IPS-18c (cell line): ENCODE data around the gene RPAP3.

Experiments
- H3K4me3 ChIP-seq: 2 replicates; pipeline ENCODE4 v1.7.0; 2013; ENCODE audit warnings: low read depth, mild to moderate bottlenecking, low read length, moderate library complexity; ENCODE audit not compliant: insufficient read depth
- H3K9me3 ChIP-seq: one replicate; pipeline ENCODE4 v1.6.1; 2013; ENCODE audit warnings: mild to moderate bottlenecking, low read length, moderate library complexity; ENCODE audit not compliant: control insufficient read depth, insufficient read depth

Gene RPAP3

GRCh38 chr12:47731723-47732122 lies 25.9 kb upstream of the RPAP3 start:
- Histone ChIP-seq H3K4me3 (no peak overlapping the region), H3K9me3 (no peaks in the 10 kb centered on the region)

DNA sequence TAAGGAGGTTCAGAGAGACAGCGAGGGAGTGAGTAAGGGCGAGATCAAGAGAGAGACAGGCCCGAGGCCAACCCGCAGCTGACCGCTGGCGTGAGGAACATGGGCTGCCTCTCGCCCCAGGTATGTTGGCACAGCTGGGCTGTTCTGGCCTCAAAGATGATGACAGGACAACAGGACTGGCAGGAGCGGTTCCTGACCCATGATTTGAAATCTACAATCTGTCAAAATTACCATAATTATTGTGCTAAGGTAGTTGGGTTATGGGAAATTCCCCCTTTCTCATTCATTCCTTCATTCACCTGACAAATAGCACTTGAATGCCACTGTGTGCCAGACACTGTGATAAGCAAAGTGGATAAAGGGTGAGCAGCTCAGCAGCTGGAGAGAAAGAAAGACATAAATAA lies 24.5 kb upstream of the RPAP3 start:
- Histone ChIP-seq H3K9me3 (no peaks in the 10 kb centered on the region), H3K4me3 (no peak overlapping the region)

DNA sequence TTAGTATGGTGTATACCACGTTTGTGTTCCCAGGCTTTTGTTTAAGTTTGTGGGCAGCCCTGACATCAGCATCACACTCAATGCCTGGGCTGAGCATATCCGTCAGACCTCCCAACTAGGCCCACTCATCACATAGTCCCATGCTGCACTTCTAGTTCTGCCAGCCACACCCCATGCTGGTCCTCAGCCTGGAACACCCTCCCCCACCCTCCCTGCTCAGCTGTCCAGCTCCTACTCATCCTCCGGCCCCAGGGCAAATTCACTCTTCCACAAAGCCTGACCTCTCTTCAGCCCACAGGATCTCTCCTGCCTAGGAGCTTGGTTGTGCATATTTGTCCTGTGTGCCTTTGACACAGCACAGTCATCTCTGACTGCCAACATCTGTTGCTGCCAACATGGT lies 23.4 kb upstream of the RPAP3 start:
- no peak overlapping the region for H3K4me3 ChIP-seq
- H3K9me3 ChIP-seq, result no peaks in the 10 kb centered on the region

DNA sequence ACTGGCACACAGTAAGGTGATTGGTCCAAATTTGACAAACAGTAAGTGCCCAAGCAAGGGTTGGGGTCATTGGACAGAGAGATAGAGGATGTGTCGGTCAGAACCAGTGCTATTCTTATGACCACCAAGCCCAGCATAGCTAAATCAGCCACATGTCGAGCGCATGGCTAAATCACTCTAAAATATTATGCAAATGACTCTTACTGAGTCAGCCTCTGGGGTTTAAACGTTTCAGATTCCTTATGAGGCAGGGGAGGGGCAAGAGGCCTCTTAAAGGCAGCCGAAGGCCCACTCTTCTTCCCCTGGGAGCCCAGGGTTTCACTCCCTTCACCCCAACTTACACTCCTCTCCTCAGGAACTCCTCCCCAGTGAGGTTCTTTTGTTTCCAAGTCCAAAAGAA lies 20.1 kb upstream of the RPAP3 start:
- H3K4me3 ChIP-seq, result no peak overlapping the region
- no peaks in the 10 kb centered on the region for H3K9me3 ChIP-seq

- H3K9me3 ChIP-seq, result no peaks in the 10 kb centered on the region
These were observed 19.4 kb upstream of the RPAP3 start, which contains the start of gene ENDOU for GRCh38 chr12:47725091-47725772. Gene ENDOU, minus strand, starts transcription at chr12:47725490. Its CDS starts 77 bp downstream, at chr12:47725413.

GRCh38 chr12:47722941-47723631 lies 17.3 kb upstream of the RPAP3 start:
- Histone ChIP-seq H3K9me3 (no peaks in the 10 kb centered on the region), H3K4me3 (no peak overlapping the region)

More at GRCh38 chr12:47725091-47725772, 19.4 kb upstream of the RPAP3 start, which contains the start of gene ENDOU:
- no peak within 1 kb of the TSS for H3K4me3 ChIP-seq

DNA sequence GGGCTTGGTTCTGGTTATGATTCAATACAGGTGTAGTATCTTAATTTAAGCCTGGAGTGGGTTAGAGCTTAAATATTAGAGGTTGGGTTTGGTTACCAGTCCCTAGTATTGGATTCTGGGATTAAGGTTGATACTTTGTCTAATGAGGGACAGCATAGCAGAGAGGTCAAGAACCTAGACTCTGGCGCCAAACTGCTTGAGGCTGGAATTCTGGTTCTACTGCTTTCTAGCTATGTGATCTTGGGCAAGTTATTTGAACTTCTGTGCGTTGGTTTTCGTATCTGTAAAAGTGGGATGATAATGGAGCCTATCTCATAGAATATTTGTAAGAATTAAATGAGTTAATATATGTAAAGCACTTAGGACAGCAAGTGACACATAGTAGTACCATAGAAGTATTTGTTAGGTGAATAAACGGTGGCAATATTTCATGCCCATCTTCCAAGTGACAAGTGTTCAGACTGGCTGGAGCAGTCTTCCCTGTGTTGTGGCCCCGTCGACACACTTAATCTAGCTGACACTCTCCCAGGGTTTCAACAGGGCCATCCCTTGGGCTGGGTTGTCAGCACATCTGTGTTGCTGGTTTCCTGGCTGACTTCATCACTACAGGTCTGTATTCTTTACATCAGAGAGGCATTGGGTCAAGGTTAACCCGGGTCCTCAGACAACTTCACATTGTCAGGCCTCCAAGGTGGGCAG lies 16.5 kb upstream of the RPAP3 start:
- no peaks in the 10 kb centered on the region for H3K9me3 ChIP-seq
- no peak overlapping the region for H3K4me3 ChIP-seq

DNA sequence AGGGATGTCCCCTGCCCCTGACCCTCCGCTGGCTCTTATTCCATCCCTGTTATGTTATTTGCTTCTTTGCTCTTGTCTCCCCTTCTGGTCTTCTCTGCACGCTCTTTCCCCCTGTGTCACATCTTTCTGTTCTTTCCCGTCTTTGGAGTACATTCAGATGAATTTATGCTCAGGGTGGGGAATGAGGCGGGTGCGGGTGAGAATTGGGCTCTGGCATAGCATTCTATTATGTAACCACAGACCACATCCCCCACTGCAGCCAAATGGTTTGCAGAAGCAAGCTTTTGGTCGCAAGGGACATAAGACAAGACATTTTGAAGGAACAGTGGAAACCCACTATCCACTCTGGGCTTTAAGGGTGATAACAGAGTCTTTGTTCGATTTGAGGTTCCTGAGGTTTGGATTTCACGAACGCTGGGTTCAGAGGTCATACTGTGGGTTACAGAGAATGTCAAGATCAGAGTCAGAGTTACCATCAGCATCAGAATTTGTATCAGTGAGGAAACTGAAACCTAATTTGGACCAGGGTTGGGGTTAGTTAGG lies 15.7 kb upstream of the RPAP3 start:
- Histone ChIP-seq H3K9me3 (no peaks in the 10 kb centered on the region), H3K4me3 (no peak overlapping the region)

DNA sequence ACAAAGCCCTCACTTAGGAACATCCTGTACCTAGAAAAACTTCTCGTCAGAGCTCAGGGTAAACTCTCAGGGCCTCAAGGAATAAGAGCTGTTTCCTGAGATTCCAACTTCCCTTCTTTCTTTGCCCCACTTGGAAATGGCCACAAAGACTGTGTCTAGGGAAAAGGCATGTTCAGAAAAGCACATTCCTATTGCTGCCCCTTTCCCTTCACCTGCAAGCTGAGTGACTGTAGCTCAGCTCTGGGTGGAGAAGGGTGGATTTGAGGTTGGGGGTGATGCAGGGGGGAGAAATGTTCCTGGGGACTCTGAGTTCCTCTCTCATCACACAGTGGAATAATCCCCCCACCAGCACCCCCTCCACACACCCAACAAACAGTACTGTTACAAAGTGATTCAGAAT lies 12.7 kb upstream of the RPAP3 start:
- Histone ChIP-seq H3K4me3 (no peak overlapping the region), H3K9me3 (no peaks in the 10 kb centered on the region)

GRCh38 chr12:47717443-47718193 lies 11.8 kb upstream of the RPAP3 start:
- Histone ChIP-seq H3K9me3 (no peaks in the 10 kb centered on the region), H3K4me3 (no peak overlapping the region)

DNA sequence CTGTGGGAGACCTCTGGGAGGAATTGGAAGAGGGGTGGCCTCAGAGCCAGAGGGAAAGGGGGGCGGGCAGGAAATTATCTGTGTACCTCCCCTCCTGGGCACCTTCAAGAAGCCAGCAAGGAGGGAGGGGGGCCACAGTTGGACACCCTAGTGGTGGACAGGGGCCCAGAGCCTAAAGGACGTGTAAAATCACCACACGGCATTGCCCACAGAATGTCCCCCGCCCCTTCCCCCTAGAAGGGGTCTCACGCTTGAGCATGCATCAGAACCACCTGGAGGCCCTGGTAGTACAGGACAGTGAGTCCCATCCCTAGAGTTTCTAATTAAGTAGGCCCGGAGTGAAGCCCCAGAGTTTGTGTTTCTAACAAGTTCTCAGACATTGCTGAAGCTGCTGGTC lies 11.2 kb upstream of the RPAP3 start:
- H3K4me3 ChIP-seq, result no peak overlapping the region
- no peaks in the 10 kb centered on the region for H3K9me3 ChIP-seq

DNA sequence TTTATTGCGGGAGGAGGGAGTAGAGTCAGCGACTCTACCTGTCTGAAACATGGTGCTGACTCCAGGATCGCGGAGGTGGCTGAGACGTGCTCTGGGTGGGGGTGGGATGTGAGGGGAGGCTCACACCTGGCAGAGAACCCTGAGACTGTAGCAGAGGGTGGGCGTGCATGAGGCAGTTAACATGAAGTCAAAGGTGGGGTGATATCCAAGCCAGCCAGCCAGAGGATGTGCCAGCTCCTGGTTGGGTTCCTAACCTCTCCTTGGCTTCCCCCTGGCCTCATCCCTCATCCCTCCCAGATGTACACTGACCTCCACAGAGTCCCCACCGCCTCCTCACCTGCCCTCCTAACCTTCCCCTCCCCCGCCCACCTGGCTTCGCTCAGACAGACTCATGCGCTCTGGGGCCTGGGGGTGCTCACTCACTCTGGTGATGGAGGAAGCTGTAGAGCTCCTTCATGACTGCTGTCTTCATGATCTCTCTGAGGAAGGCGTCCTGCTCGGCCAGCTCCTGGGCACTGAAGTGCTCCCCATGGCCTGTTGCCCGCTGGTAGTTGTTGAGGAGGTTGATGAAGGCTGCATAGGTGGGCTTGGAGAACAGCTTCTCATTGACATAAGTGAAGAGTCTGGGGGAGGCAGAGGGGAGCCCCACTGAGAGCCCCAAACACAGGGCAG lies 10.2 kb upstream of the RPAP3 start:
- Histone ChIP-seq H3K4me3 (no peak overlapping the region), H3K9me3 (no peaks in the 10 kb centered on the region)

DNA sequence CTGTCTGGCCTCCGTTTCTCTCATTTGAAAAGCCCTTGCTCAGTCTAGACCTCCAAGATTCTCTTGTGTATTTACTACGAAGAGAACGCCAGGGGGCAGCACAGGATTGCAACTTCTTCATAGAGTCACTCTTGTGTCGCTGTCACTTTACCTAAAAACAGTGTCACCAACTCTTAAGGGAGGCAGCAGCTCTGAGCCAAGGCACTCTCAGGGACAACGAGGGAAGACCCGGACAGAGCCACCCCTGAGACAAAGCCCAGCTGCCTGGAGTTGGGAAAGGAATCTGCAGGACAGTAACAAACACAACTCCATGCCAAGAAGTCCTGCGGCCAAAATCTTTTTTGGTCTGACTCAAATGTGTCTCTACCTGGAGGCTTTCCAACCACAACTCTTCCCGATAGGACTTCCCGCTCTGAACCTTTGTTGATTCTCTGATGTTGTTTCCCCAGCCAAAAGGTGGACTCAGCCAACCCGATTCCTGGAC lies 9.6 kb upstream of the RPAP3 start:
- H3K4me3 ChIP-seq, result no peak overlapping the region

GRCh38 chr12:47714826-47715386 lies 9.1 kb upstream of the RPAP3 start:
- H3K9me3 ChIP-seq, result no peaks in the 10 kb centered on the region
- H3K4me3 ChIP-seq, result no peak overlapping the region

More for the DNA sequence above, 9.6 kb upstream of the RPAP3 start:
- no peaks in the 10 kb centered on the region for H3K9me3 ChIP-seq

DNA sequence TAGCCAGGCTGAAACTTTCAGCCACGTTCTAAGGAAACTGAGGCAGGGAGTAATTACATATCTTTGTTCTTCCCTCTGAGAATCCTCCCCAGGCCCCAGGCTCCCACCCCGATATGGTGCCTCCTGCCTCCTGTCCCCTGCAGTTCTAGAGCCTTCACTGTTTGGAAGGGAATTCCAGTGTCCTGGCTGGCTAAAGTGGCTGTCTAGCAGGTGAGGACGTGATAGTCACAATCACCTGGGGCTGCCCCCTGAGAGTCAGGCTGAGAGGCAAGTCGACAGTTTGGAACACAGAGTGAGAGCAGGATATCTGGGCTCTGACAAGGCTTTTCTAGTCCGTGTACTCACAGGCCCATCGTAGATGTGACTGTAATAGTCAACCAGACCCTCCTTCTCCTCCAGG lies 6.3 kb upstream of the RPAP3 start:
- no peak overlapping the region for H3K4me3 ChIP-seq

DNA sequence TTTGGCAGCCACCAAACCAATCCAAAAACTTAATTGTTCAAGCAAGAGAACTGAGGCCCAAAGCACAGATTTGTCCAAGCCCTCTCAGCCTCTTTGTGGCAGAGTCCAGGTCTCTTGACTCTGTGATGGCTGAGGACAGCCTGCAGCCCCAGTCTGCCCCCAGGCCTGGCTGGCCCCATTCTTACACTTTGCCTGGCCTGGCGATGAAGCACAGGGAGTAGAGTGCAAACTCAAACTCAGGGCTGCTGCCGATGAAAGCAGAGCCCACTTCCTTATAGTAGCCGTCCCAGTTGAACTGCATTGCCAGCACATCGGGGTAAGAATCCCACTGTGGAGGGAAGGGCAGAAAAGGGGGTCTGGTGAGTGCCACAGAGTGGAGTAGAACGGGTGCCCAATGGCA lies 5.6 kb upstream of the RPAP3 start:
- Histone ChIP-seq H3K9me3 (no peaks in the 10 kb centered on the region), H3K4me3 (no peak overlapping the region)

More for the DNA sequence above, 6.3 kb upstream of the RPAP3 start:
- no peaks in the 10 kb centered on the region for H3K9me3 ChIP-seq
